Measurements from ENCODE around the gene MINDY1. TPM values are rescaled to one million over a fixed set of nuclear protein-coding genes. Genes with fewer than 3 reads are reported as not detected.

The MINDY1 gene
- total RNA-seq: 7.1 and 9.6 TPM in 2 replicates

GRCh38 chr1:151006327-151007052, at the start of gene MINDY1:
MINDY1 (minus strand) TSS chr1:151006902; CDS start chr1:151002617, 4,285 bp downstream.

DNA sequence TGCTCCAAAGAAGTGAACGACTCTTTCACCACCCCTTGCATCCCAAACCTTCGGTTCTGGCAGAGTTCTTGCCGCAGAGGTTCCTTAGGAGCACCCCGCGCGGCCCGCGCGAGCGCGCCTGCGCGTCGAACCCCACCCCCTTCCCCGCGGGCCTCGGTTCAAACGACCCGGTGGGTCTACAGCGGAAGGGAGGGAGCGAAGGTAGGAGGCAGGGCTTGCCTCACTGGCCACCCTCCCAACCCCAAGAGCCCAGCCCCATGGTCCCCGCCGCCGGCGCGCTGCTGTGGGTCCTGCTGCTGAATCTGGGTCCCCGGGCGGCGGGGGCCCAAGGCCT, 40.9 kb upstream of the MINDY1 start, which contains the start of gene C1orf56:
Gene C1orf56, plus strand, starts transcription at position 161 of the 334 bp plus-strand sequence. Its CDS starts 97 bp downstream, at position 258.

DNA sequence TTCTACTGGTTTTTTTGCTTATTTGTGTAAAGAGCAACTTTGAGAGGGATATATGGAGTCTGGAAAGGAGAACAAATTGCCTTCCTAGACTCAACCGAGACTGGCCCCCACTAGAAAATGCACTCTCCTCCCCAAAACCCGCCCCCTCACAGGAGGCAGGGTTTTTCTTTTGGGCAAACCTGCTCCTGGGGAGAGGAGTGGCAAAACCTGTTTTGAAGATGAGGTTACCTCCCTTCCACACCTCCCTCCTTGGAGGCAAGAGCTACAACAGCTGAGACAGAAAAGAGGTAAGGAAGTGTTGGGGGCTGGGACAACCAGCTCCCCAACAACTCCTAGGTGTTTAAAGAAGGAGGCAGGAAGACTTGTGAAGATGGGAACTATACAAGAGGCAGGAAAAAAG, 29.7 kb upstream of the MINDY1 start, which contains the start of gene BNIPL:
Gene BNIPL, plus strand, starts transcription at position 231 of the 400 bp plus-strand sequence. Its CDS starts 140 bp downstream, at position 371.

GRCh38 chr1:151008244-151009205, 1.8 kb upstream of the MINDY1 start, which contains the start of gene PRUNE1:
PRUNE1 (plus strand) TSS chr1:151008449; CDS start chr1:151008633, 184 bp downstream.

DNA sequence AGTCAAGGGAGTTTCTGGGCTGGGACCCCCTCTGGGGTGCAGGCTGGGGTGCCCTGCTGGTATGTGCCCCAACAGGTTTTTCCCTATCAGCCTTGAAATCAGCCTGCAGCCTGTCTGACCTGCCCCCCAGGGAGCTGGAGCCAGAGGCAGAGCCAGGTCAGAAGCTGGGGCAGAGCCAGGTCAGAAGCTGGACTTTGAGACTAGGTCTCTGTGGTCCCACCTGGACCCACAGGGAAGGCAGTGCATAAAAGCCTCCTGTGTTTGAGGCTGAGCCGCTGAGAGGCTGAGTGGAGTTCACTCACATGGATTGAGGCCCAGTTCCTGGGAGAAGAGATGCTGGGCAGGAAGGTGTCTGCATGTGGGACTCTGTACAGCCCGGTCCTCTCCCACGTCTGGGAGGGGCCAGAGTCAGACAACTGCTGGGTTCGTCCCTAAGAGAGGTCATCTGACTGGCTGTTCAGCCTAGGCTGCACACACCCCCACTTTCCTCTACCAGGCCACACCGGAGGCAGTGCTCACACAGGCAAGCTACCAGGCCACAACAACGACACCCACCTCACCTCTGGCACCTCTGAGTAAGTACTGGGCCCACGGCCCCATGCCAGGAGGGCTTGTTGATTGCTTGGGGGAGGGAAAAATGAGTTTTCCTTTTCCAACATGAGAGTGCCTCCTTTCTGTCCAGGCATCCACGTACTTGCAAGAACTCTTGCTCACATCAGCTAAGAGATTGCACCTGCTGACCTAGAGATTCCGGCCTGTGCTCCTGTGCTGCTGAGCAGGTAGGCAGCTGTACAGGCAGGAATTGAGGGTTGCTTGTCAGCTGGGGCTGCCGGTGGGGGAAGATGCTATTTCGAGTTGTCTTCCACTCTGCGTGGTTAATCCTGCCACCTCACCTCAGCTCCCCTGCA, 24.6 kb downstream of the MINDY1 start, which contains the start of gene ANXA9:
Gene ANXA9, plus strand, starts transcription at position 488 of the 908 bp plus-strand sequence. CDS start 814 bp downstream, outside the sequence.

GRCh38 chr1:150974580-150975478, 31.9 kb downstream of the MINDY1 start, which contains the start of gene CERS2:
CERS2 (minus strand) TSS chr1:150974835; CDS start chr1:150969090, 5,745 bp downstream.

Other genes starting within 250 kb of the MINDY1 start
- gene CTSS, start 241.1 kb downstream of the MINDY1 start, total RNA-seq: 72.3 and 80.2 TPM in 2 replicates
- gene CTSK, start 198.6 kb downstream of the MINDY1 start, total RNA-seq: 2.6 and 4.3 TPM in 2 replicates
- 13.5 and 19.5 TPM in 2 replicates for gene ARNT, start 130.3 kb downstream of the MINDY1 start, total RNA-seq
- not detected in 2 replicates for gene CTXND2, start 119.8 kb downstream of the MINDY1 start, total RNA-seq
- gene SETDB1, start 80.5 kb downstream of the MINDY1 start, total RNA-seq: 20.0 and 22.1 TPM in 2 replicates
- 104 and 115 TPM in 2 replicates for gene CERS2, start 32.1 kb downstream of the MINDY1 start, total RNA-seq
- not detected in 2 replicates for gene ANXA9, start 24.6 kb downstream of the MINDY1 start, total RNA-seq
- 4.7 and 6.3 TPM in 2 replicates for gene PRUNE1, start 1.5 kb upstream of the MINDY1 start, total RNA-seq
- not detected in 2 replicates for gene BNIPL, start 29.7 kb upstream of the MINDY1 start, total RNA-seq
- gene C1orf56, start 40.8 kb upstream of the MINDY1 start, total RNA-seq: 2.5 and 3.9 TPM in 2 replicates
- 49.9 and 51.4 TPM in 2 replicates for gene CDC42SE1, start 52.7 kb upstream of the MINDY1 start, total RNA-seq
- 5.5 and 6.6 TPM in 2 replicates for gene MLLT11, start 53.5 kb upstream of the MINDY1 start, total RNA-seq
- 6.3 and 6.4 TPM in 2 replicates for gene GABPB2, start 63.9 kb upstream of the MINDY1 start, total RNA-seq
- gene SEMA6C, start 139.7 kb upstream of the MINDY1 start, total RNA-seq: 9.9 and 15.7 TPM in 2 replicates
- gene TNFAIP8L2, start 149.7 kb upstream of the MINDY1 start, total RNA-seq: 1.1 and 1.2 TPM in 2 replicates
- 3.3 and 3.6 TPM in 2 replicates for gene LYSMD1, start 159.0 kb upstream of the MINDY1 start, total RNA-seq
- gene SCNM1, start 159.2 kb upstream of the MINDY1 start, total RNA-seq: 29.9 and 33.4 TPM in 2 replicates
- gene TMOD4, start 169.1 kb upstream of the MINDY1 start, total RNA-seq: 0.67 and 0.79 TPM in 2 replicates
- 51.5 and 63.7 TPM in 2 replicates for gene VPS72, start 183.3 kb upstream of the MINDY1 start, total RNA-seq
- gene PIP5K1A, start 191.7 kb upstream of the MINDY1 start, total RNA-seq: 37.2 and 37.5 TPM in 2 replicates
- gene PSMD4, start 247.8 kb upstream of the MINDY1 start, total RNA-seq: 188 and 200 TPM in 2 replicates

Measured in mammary microvascular endothelial cell (primary cell).